Caco-2 (cell line): ENCODE measurements around the gene BRINP2. TPM values are rescaled to one million over a fixed set of nuclear protein-coding genes. Genes with fewer than 3 reads are reported as not detected.

Experiments used
- Bru-seq: library from RNA; stranded (reverse); fragments of 400-500 nt; gene quantifications from one replicate; lab custom pipeline; 2021; lab: Mats Ljungman, UMichigan
- BruChase-seq, 2 experiments: library from RNA; stranded (reverse); fragments of 400-500 nt; gene quantifications; one replicate each; lab custom pipeline; 2021; lab: Mats Ljungman, UMichigan
- BruUV-seq: library from RNA; stranded (reverse); fragments of 400-500 nt; replicated peaks from 2 replicates; lab custom pipeline; 2021; lab: Mats Ljungman, UMichigan
- CTCF ChIA-PET: fragments of 300-600 bp; sonication (Branson Sonifier 250); formaldehyde crosslinking; loops from one replicate; lab custom pipeline; 2022; ENCODE audit warnings: antibody characterized with exemption; lab: Charles Lee
- POLR2A ChIA-PET: fragments of 300-600 bp; sonication (Branson Sonifier 250); formaldehyde crosslinking; loops from one replicate; lab custom pipeline; 2022; ENCODE audit warnings: antibody characterized with exemption; lab: Charles Lee
- DNase-seq, 2 experiments: peaks; one replicate each; pipeline versions ENCODE4 v3.0.0 to v3.0.0-alpha.2; 2020 to 2022
- H3K27me3 ChIP-seq: replicated peaks from 2 replicates; pipeline ENCODE4 v1.6.0; 2011; ENCODE audit warnings: low read length; ENCODE audit not compliant: control insufficient read depth, insufficient read depth
- H3K36me3 ChIP-seq: 2 replicates; pipeline ENCODE4 v1.5.1; 2011; ENCODE audit warnings: low read length; ENCODE audit not compliant: control insufficient read depth, insufficient read depth
- H3K4me1 ChIP-seq: fragments of 250-450 bp; sonication (Bioruptor Pico); 2 replicates; pipeline ENCODE4 v1.5.1; 2020; ENCODE audit warnings: mild to moderate bottlenecking
- H3K4me3 ChIP-seq: 2 replicates; pipeline ENCODE4 v1.5.1; 2011; ENCODE audit warnings: low read depth, mild to moderate bottlenecking, control low read depth, low read length
- H3K9me3 ChIP-seq: fragments of 250-450 bp; sonication (Bioruptor Pico); 2 replicates; pipeline ENCODE4 v1.5.1; 2020; ENCODE audit warnings: mild to moderate bottlenecking, moderate library complexity
- H3K27ac Mint-ChIP-seq: one replicate; pipeline ENCODE4 v1.8.0; 2022; ENCODE audit warnings: mixed read lengths; ENCODE audit not compliant: unreplicated experiment
- H3K27me3 Mint-ChIP-seq: one replicate; pipeline ENCODE4 v1.8.0; 2022; ENCODE audit warnings: mixed read lengths; ENCODE audit not compliant: insufficient read depth, unreplicated experiment
- H3K36me3 Mint-ChIP-seq: one replicate; pipeline ENCODE4 v1.8.0; 2022; ENCODE audit warnings: mild to moderate bottlenecking, mixed read lengths; ENCODE audit not compliant: insufficient read depth, unreplicated experiment
- H3K4me1 Mint-ChIP-seq: one replicate; pipeline ENCODE4 v1.8.0; 2022; ENCODE audit warnings: low read depth, mixed read lengths; ENCODE audit not compliant: unreplicated experiment
- H3K4me3 Mint-ChIP-seq: one replicate; pipeline ENCODE4 v1.8.0; 2022; ENCODE audit warnings: mild to moderate bottlenecking, moderate library complexity, mixed read lengths; ENCODE audit not compliant: unreplicated experiment
- H3K9me3 Mint-ChIP-seq: one replicate; pipeline ENCODE4 v1.8.0; 2022; ENCODE audit warnings: mixed read lengths; ENCODE audit not compliant: unreplicated experiment
- CTCF ChIP-seq, 2 experiments: fragments of 200-600 bp in 1 of 2; IDR thresholded peaks; 1 replicate in 1 of 2; 2 replicates in 1 of 2; pipeline versions ENCODE4 v1.5.1 to v1.8.0; 2011 to 2022; ENCODE audit warnings: antibody characterized with exemption in 1 of 2, control low read depth in 1 of 2, inconsistent platforms in 1 of 2, low read depth in 1 of 2, low read length in 1 of 2, mild to moderate bottlenecking in 1 of 2, moderate library complexity in 1 of 2; ENCODE audit not compliant: insufficient read depth in 1 of 2, severe bottlenecking in 1 of 2, unreplicated experiment in 1 of 2
- intact Hi-C: fragments of 100-400 bp; cut with micrococcal nuclease; formaldehyde crosslinking; loops from one replicate; pipeline ENCODE4 v1.10.0; 2022; ENCODE audit not compliant: unreplicated experiment
- long read RNA-seq: library from polyadenylated mRNA; stranded (forward); transcript quantifications from one replicate; pipeline ENCODE4 v2.0.0, GENCODE V29; 2022
- total RNA-seq: library from RNA; stranded (reverse); gene quantifications from 2 replicates; pipeline ENCODE4 v1.2.3, GENCODE V29; 2022

The BRINP2 gene, protein sequence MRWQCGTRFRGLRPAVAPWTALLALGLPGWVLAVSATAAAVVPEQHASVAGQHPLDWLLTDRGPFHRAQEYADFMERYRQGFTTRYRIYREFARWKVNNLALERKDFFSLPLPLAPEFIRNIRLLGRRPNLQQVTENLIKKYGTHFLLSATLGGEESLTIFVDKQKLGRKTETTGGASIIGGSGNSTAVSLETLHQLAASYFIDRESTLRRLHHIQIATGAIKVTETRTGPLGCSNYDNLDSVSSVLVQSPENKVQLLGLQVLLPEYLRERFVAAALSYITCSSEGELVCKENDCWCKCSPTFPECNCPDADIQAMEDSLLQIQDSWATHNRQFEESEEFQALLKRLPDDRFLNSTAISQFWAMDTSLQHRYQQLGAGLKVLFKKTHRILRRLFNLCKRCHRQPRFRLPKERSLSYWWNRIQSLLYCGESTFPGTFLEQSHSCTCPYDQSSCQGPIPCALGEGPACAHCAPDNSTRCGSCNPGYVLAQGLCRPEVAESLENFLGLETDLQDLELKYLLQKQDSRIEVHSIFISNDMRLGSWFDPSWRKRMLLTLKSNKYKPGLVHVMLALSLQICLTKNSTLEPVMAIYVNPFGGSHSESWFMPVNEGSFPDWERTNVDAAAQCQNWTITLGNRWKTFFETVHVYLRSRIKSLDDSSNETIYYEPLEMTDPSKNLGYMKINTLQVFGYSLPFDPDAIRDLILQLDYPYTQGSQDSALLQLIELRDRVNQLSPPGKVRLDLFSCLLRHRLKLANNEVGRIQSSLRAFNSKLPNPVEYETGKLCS
- total RNA-seq = not detected in 2 replicates
- Bru-seq, nascent RNA = percentile 0 among the genes with signal in this experiment
- percentile 0 among the genes with signal in this experiment for BruChase-seq, experiment 1, labeled RNA remaining after a 2-hour chase
- BruChase-seq, experiment 2, labeled RNA remaining after a 6-hour chase = not detected
- long read RNA-seq = 0 reads

- Histone ChIP-seq H3K36me3 (no peaks in the 10 kb centered on the region), H3K27me3 (no peaks in the 10 kb centered on the region), H3K4me3 (no peak within 1 kb of the TSS), H3K9me3 (no peaks in the 10 kb centered on the region), H3K4me1 (no peaks in the 10 kb centered on the region)
- H3K4me1 Mint-ChIP-seq = no peaks in the 10 kb centered on the region
- H3K9me3 Mint-ChIP-seq = no peaks in the 10 kb centered on the region
- intact Hi-C loops = no loop called here
- CTCF ChIA-PET = no interaction called here
- peaks cover 2% of the 10 kb centered on the region for H3K27me3 Mint-ChIP-seq
- no peak within 1 kb of the TSS for H3K27ac Mint-ChIP-seq
- no TSS peak for BruUV-seq
- DNase-seq = peak in 1 of 2 experiments; percentile 5
- no peak for TF ChIP-seq CTCF (IDR thresholded peaks at IDR 0.05; ENCODE audit: insufficient read depth in 1 of 2, low read depth in 1 of 2, low read length in 1 of 2, severe bottlenecking in 1 of 2, unreplicated experiment in 1 of 2)
- H3K36me3 Mint-ChIP-seq = no peaks in the 10 kb centered on the region
- H3K4me3 Mint-ChIP-seq = no peak within 1 kb of the TSS
- POLR2A ChIA-PET = no interaction called here
Measured at GRCh38 chr1:177170756-177171535, at the start of gene BRINP2. Gene BRINP2 (plus strand): TSS chr1:177170958. CDS start chr1:177229877, 58,919 bp downstream.

DNA sequence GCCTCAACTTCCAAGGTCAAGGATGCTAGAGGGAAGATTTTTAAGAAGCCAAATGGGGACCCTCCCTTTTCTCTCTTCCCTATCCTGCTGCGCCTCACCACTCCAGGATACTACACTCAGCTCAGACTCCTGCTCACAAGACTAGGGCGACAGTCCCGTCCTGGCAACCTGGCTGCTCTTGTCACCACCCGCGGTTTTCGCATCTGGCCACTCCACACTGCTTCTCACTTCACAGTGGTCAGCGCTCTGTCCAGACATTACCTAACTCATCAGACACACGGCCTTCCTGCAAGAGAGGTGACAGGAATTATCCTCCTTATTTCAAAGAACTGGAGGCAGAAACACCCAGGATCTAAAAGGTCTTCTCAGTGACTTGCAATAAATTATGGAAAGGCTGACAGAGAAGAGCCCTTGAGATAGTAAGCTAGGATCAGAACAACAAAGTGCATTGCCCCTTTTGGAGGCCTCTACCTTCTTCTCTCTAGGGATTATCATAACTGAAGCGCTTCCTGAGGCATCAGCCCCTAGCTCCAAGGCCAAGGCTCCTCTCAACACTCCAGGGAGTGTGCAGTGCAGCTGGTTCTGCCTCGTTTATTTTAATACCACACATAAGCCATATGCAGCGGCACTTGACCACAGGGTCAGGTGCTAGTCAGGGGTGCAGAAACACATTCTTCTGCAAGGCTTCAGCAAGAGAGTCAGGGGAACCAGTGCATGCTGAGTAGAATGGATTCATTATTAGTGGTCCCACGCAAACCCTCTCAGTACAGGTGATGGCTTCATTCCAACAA is 48.1 kb upstream of the BRINP2 start:
- 0 out of 2 replicates have a peak, but pooled peaks cover 1% of the 10 kb centered on the region for H3K27me3 ChIP-seq
- Mint-ChIP-seq H3K36me3 (no peaks in the 10 kb centered on the region), H3K27me3 (peaks cover 16% of the 10 kb centered on the region), H3K9me3 (no peaks in the 10 kb centered on the region), H3K4me1 (no peaks in the 10 kb centered on the region), H3K27ac (no peak overlapping the region), H3K4me3 (no peak overlapping the region)
- POLR2A ChIA-PET = no interaction called here
- DNase-seq = no peak
- H3K4me3 ChIP-seq = no peak overlapping the region
- intact Hi-C loops = no loop called here
- H3K4me1 ChIP-seq = no peaks in the 10 kb centered on the region
- H3K36me3 ChIP-seq = no peaks in the 10 kb centered on the region
- no peaks in the 10 kb centered on the region for H3K9me3 ChIP-seq
- no TSS peak for BruUV-seq
- TF ChIP-seq CTCF (IDR thresholded peaks at IDR 0.05; ENCODE audit: insufficient read depth in 1 of 2, low read depth in 1 of 2, low read length in 1 of 2, severe bottlenecking in 1 of 2, unreplicated experiment in 1 of 2) = no peak
- CTCF ChIA-PET = no interaction called here
